Measurements from ENCODE around the gene UNC5B. TPM values are rescaled to one million over a fixed set of nuclear protein-coding genes. Genes with fewer than 3 reads are reported as not detected.

Gene UNC5B
- polyA plus RNA-seq, 1 experiment = 27.4 TPM

DNA sequence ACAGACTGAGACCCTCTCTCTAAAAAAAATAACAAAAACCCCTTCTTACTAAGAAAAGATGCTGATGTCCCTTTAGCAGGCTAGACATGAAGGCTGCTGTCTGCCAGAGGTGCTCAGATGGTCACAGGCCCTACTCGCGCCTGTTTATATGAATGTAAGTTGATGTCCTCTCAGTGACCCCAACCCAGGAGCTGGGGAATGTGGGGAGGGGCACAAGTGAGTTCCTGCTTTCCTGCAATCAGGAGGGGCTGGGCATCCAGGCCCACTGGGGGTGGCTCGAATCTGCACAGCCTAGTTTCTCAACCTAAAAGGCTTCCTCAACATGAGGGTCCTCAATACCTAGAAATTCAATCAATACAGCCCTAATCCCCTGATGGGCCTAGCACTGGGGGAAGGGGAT, 94.6 kb downstream of the UNC5B start:
- POLR2A ChIA-PET = no interaction called here
- peaks cover 2% of the 10 kb centered on the region for H3K36me3 ChIP-seq (ENCODE audit: control insufficient read depth, insufficient read depth, low read length)
- TF ChIP-seq, protein P1, sequence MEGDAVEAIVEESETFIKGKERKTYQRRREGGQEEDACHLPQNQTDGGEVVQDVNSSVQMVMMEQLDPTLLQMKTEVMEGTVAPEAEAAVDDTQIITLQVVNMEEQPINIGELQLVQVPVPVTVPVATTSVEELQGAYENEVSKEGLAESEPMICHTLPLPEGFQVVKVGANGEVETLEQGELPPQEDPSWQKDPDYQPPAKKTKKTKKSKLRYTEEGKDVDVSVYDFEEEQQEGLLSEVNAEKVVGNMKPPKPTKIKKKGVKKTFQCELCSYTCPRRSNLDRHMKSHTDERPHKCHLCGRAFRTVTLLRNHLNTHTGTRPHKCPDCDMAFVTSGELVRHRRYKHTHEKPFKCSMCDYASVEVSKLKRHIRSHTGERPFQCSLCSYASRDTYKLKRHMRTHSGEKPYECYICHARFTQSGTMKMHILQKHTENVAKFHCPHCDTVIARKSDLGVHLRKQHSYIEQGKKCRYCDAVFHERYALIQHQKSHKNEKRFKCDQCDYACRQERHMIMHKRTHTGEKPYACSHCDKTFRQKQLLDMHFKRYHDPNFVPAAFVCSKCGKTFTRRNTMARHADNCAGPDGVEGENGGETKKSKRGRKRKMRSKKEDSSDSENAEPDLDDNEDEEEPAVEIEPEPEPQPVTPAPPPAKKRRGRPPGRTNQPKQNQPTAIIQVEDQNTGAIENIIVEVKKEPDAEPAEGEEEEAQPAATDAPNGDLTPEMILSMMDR (IDR thresholded peaks at IDR 0.05; ENCODE audit: insufficient read depth, low read depth, low read length) = no peak
- no peak for DNase-seq (ENCODE audit: low read depth)
- CTCF ChIA-PET = interaction anchor here (1.1 to 1.4 kb wide), 2 partner anchors 11 to 13 kb away, joined by 3 to 4 read pairs; partner anchors contain the start of gene SLC29A3
- no peaks in the 10 kb centered on the region for H3K27me3 ChIP-seq (ENCODE audit: control insufficient read depth, insufficient read depth, low read length)
- no peak overlapping the region for H3K4me3 ChIP-seq (ENCODE audit: low read depth, low read length)

DNA sequence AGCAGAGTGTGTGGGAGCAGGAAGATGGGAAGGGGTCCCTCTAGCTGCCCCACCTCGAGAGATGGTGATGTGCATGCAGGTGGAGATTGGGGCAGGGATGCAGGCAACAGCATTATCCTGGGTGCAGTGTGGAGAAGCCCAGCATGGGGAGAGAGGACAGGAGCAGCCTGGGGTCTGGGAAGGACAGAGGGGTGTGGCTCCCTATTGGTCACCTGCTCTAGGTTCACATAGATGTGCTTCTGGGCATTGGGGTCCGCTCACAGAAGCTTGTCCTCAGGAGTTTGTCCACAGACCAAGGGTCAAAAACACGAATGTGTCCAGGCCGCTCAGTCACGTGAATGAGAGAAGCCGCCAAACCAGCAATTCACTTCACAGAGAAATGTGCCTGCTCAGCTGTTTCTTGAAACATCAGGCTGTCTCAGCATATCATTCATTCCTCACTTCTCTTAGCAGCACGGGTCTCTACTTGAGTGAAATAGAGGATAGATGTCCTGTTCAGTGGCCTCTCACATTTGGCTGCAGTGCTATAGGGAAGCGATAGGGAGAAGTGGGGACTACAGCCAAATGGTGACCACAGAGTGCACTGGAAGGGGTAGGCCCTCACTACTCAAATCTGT, 95.2 kb downstream of the UNC5B start:
- no peak overlapping the region for H3K4me3 ChIP-seq (ENCODE audit: low read depth, low read length)
- POLR2A ChIA-PET = no interaction called here
- TF ChIP-seq, protein P1 (IDR thresholded peaks at IDR 0.05; ENCODE audit: insufficient read depth, low read depth, low read length) = no peak
- DNase-seq (ENCODE audit: low read depth) = no peak
- H3K27me3 ChIP-seq (ENCODE audit: control insufficient read depth, insufficient read depth, low read length) = no peaks in the 10 kb centered on the region
- H3K36me3 ChIP-seq (ENCODE audit: control insufficient read depth, insufficient read depth, low read length) = no peaks in the 10 kb centered on the region; the same call in none of the 2 replicates
- CTCF ChIA-PET = interaction anchor here (1.4 kb wide), 1 partner anchor 10 kb away, joined by 3 read pairs; no protein-coding TSS in a partner anchor

DNA sequence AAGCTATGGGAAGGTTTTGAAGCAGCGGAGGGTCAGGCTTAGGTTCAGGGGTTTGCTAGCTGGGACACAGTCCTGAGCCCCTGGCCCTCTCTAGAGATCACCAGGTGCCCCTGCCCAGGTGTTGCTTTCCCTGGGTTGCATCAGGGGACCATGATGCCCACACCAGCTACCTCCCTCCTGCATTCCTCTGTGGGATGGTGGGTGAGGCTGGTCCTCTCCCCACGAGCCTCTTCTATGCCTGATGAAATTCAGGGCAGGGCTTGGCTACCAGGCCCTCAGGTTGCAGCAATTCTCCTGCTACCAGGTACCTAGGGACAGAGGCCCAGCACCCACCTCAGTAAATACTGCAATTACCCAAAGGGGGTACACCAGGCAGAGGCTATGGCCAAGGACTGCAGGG, 95.9 kb downstream of the UNC5B start:
- CTCF ChIA-PET = interaction anchor here (1.4 kb wide), 1 partner anchor 9 kb away, joined by 3 read pairs; no protein-coding TSS in a partner anchor
- POLR2A ChIA-PET = no interaction called here
- TF ChIP-seq, protein P1 (IDR thresholded peaks at IDR 0.05; ENCODE audit: insufficient read depth, low read depth, low read length) = no peak

DNA sequence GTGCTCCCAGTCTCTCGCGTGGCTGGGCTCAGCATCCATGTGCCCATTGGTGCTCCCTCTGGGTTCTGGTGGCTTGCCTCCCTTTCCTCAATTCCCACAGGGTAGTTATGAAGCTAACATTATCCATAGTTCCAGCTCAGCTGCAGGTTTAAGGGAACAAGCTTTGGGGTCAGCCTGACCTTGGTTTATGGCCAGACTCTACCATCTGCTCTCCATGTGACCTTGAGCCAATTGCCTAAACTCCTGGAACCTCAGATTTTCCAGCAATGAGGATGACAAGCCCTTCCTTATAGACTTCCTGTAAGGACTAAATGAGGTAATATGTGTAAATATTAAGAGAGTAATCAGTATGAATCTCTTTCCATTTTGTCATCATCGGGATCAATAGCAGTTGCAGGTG, 96.6 kb downstream of the UNC5B start:
- Histone ChIP-seq H3K4me3 (ENCODE audit: low read depth, low read length) (no peak overlapping the region), H3K27me3 (ENCODE audit: control insufficient read depth, insufficient read depth, low read length) (no peaks in the 10 kb centered on the region), H3K36me3 (ENCODE audit: control insufficient read depth, insufficient read depth, low read length) (no peaks in the 10 kb centered on the region; the same call in 1 of the 2 replicates)
- DNase-seq (ENCODE audit: low read depth) = no peak
- TF ChIP-seq, protein P1 (IDR thresholded peaks at IDR 0.05; ENCODE audit: insufficient read depth, low read depth, low read length) = no peak
- ChIA-PET POLR2A (no interaction called here), CTCF (interaction anchor here (1.9 kb wide), 1 partner anchor 10 kb away, joined by 5 read pairs; the partner anchor contains the start of gene SLC29A3)

More for the DNA sequence above, 95.9 kb downstream of the UNC5B start:
- H3K4me3 ChIP-seq (ENCODE audit: low read depth, low read length) = no peak overlapping the region
- H3K36me3 ChIP-seq (ENCODE audit: control insufficient read depth, insufficient read depth, low read length) = no peaks in the 10 kb centered on the region; the same call in 1 of the 2 replicates
- H3K27me3 ChIP-seq (ENCODE audit: control insufficient read depth, insufficient read depth, low read length) = no peaks in the 10 kb centered on the region
- no peak for DNase-seq (ENCODE audit: low read depth)

DNA sequence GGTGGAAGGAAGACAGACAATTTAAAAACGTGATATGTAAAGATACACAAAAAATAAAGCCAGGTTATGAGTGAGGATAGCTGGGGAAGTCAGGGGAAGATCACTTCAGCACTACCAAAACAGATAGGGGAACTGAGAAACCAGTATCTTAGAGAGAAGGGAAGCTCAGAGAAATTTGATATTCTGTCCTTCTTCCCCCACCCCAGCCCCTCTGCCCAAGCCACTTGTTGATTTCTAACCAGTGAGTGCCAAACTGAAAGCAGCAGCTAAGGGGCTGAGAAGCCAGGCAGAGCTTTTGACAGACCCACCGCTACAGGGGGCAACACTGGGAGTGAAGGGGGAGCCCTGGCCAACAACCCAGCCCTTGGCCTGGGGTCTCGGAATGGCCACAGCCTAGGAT, 97.5 kb downstream of the UNC5B start:
- CTCF ChIA-PET = interaction anchor here (1.9 kb wide), 1 partner anchor 9 kb away, joined by 5 read pairs; the partner anchor contains the start of gene SLC29A3

More for the DNA sequence above, 97.5 kb downstream of the UNC5B start:
- TF ChIP-seq, protein P1 (IDR thresholded peaks at IDR 0.05; ENCODE audit: insufficient read depth, low read depth, low read length) = no peak
- DNase-seq (ENCODE audit: low read depth) = no peak
- H3K27me3 ChIP-seq (ENCODE audit: control insufficient read depth, insufficient read depth, low read length) = no peaks in the 10 kb centered on the region
- H3K4me3 ChIP-seq (ENCODE audit: low read depth, low read length) = no peak overlapping the region
- POLR2A ChIA-PET = no interaction called here
- no peaks in the 10 kb centered on the region; the same call in 1 of the 2 replicates for H3K36me3 ChIP-seq (ENCODE audit: control insufficient read depth, insufficient read depth, low read length)
